Measurements from ENCODE around the gene HDC. TPM values are rescaled to one million over a fixed set of nuclear protein-coding genes. Genes with fewer than 3 reads are reported as not detected.

HDC gene
- total RNA-seq, 4 donors from 2014 or later = 1.4 to 8.8 (median 3.3) TPM; not detected in 1

GRCh38 chr15:50227076-50227475 is 38.5 kb downstream of the HDC start:
- TF ChIP-seq CTCF (IDR thresholded peaks at IDR 0.05; ENCODE audit: low read depth) = no peak

GRCh38 chr15:50225938-50226337 is 39.6 kb downstream of the HDC start:
- TF ChIP-seq CTCF (IDR thresholded peaks at IDR 0.05; ENCODE audit: low read depth) = no peak

GRCh38 chr15:50225057-50225456 is 40.5 kb downstream of the HDC start:
- no peak for TF ChIP-seq CTCF (IDR thresholded peaks at IDR 0.05; ENCODE audit: low read depth)

- no peak for TF ChIP-seq CTCF (IDR thresholded peaks at IDR 0.05; ENCODE audit: low read depth)
Observed at GRCh38 chr15:50224606-50225005, 40.9 kb downstream of the HDC start.

GRCh38 chr15:50222181-50222580 is 43.3 kb downstream of the HDC start:
- TF ChIP-seq CTCF (IDR thresholded peaks at IDR 0.05; ENCODE audit: low read depth) = no peak

GRCh38 chr15:50219820-50220219 is 45.7 kb downstream of the HDC start:
- TF ChIP-seq CTCF (IDR thresholded peaks at IDR 0.05; ENCODE audit: low read depth) = no peak

- no peak for TF ChIP-seq CTCF (IDR thresholded peaks at IDR 0.05; ENCODE audit: low read depth)
Observed at GRCh38 chr15:50218691-50219090, 46.8 kb downstream of the HDC start.

All from subcutaneous adipose tissue (tissue), 4 donors.